GM15510 (cell line): Measurements from ENCODE around the gene RGS6.

Experiments
- POLR2A ChIP-seq: IDR thresholded peaks from 3 replicates; pipeline ENCODE4 v1.6.1; 2011; ENCODE audit warnings: borderline replicate concordance; ENCODE audit not compliant: insufficient read length; ENCODE audit errors: extremely low read depth

RGS6 gene

DNA sequence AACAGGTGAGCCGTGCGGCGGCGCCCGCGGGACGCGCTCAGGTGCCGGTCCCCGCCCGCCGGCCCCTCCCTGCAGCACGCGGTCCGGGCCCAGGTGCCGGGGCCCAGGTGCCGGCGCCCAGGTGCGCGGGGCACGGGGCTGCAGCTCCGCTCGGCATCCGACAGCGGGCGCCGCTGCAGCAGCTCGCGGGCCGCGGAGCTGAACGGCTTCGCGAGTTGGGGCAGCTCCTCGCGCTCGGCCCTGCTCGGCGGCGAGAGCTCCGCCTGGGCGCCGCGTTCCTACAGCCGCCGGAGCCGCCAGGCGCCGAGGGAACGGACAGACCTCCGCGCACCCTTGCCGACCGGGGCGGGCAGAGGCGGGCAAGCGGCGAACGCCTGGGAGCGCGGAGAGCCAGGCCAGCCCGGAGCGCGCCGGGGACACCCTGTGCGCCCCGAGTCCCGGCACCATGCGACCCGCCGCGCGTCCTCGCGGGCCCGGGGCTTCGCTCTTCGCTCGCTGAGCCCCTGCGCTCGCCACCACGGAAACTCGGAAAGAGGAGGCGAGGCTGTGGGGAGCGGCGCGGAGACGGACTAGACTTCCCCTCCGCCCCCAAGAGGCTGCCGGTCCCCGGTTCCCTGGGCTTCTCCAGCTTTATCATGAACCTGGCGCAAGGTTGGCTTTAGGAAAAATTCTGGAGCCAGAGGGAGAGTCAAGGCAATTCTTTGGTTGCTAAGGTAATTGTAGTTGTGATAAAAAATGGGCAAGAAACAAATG lies at the start of gene RGS6:
Gene RGS6 (plus strand): TSS at position 201 of the 753 bp plus-strand sequence.
- no peak for TF ChIP-seq POLR2A

- TF ChIP-seq POLR2A: no peak
These were observed 49.1 kb upstream of the RGS6 start for GRCh38 chr14:71883094-71883493.

DNA sequence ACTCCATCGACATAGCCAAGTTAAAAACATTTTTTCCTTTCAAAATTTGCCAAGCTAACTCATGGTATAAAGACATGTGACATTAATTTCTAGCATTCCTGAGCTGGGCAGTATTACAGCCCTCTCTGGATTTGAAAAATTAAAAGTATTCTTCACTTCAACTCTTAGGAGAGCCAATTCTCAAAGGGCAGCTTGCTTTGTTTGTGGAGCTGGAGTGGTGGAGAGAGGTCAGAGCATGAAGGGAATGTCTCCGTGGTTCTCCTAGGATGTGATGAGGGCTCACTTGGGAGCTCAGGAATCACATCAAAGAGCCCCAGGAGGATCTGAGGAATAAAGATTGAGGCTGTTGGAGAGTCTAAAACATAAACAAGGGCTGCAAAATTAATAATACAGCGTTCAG lies 46.9 kb upstream of the RGS6 start:
- TF ChIP-seq POLR2A: no peak

GRCh38 chr14:71890541-71890940 lies 41.7 kb upstream of the RGS6 start:
- TF ChIP-seq POLR2A: no peak

GRCh38 chr14:71891185-71891584 lies 41.0 kb upstream of the RGS6 start:
- no peak for TF ChIP-seq POLR2A

DNA sequence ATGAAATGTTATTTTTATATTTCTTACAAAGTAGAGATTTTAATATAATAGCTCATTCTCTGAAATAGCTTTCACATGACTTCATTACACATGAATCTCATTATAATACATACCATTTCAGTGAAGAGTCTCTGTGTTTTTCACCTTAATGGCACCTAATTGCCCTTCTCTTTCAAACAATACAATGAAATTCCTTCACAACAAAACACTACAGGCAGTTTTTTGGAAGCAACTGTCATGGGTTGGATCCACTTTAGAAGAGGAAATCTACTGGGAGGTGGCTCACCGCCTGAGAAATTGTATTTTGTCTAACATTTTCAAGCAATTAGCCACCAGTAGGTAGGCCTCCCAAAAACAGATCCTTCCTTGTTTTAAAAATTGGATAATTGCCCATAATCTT lies 40.3 kb upstream of the RGS6 start:
- TF ChIP-seq POLR2A: no peak

GRCh38 chr14:71905031-71905430 lies 27.2 kb upstream of the RGS6 start:
- TF ChIP-seq POLR2A: no peak

- TF ChIP-seq POLR2A: no peak
These were observed 26.4 kb upstream of the RGS6 start for GRCh38 chr14:71905860-71906259.

- no peak for TF ChIP-seq POLR2A
These were observed 24.3 kb upstream of the RGS6 start for GRCh38 chr14:71907793-71908515.

- no peak for TF ChIP-seq POLR2A
These were observed 20.6 kb upstream of the RGS6 start for GRCh38 chr14:71911669-71912068.

DNA sequence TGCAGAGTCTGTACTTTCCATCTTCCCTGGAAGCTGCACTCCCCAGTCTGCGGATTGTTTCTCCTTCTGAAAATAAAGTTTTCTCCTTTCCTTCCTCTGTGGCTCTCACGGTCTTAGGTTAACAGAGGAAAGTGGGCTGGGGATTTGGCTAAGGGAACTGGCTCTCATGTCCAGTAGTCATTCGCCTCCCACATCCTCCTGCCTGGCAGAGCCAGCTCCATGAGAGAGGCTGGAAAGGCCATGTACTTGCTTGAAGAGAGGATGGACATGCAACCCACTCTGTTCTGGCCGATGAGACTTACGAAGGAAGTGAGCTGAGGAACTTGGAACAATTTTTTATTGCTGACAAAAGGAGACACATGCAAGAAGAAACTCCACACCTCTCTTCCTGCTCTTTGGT lies 18.9 kb upstream of the RGS6 start:
- TF ChIP-seq POLR2A: no peak

GRCh38 chr14:71918955-71919354 lies 13.3 kb upstream of the RGS6 start:
- TF ChIP-seq POLR2A: no peak

- TF ChIP-seq POLR2A: no peak
These were observed 8.7 kb upstream of the RGS6 start for GRCh38 chr14:71923513-71923912.

GRCh38 chr14:71931492-71932228 lies 569 bp upstream of the RGS6 start:
- no peak for TF ChIP-seq POLR2A

DNA sequence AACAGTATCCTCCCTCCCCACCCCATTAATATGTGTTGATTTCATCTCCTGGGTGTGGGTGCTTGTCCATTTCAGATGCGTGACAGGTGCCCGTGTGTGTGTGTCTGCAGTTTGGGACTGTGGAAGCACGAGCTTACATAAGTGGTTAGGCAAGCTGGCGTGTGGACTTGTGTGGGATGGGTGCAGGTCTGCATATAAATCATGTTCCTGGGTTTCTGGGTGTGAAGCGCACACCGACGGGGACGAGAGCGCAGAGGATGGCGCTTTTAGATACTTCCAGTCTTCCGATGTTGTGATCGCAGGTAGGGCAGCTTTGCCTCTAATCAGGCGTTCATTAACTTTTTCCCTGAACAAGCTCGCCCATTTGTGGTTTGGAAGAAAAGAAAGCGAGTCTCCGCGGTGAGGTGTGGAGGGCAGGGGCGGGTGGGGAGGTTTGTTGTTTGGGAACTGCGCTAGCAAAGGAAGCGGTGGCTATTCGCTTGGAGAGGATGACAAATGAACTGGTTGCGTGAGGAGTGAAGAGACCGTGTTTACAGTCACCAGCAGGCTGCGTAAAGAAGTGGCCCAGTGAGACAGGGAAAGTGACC lies 865 bp downstream of the RGS6 start:
- TF ChIP-seq POLR2A: no peak
